NCI-H446 treated with DMSO at 0.1 percent for 48 hours (cell line): Measurements from ENCODE around the gene RNF157.
"Not testable (repeated sequence)": the region's sequence is repeated elsewhere in the genome, so short reads cannot be mapped to it uniquely, and the experiment has no call there.

Source experiments
- DNase-seq: peaks from one replicate; lab custom pipeline; 2025; lab: John Stamatoyannopoulos, UW

Gene RNF157

DNA sequence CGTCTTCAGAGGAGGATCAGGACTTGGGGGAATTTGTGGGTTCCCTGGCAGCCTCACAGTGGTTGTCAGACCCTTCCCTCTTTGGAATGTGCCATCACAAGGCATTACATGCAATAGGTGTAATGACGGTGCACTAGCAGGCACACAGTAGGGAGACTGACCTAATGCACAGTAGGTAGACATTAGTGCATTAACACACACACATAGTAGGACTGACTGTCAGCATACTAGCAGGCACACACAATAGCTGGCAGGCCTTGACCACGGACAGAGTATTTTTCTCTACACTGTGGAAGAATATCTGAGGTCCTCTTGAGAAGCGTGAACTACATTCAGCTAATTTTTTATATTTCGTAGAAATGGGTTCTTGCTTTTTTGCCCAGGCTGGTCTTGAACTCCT lies 14.0 kb upstream of the RNF157 start:
- no peak for DNase-seq

DNA sequence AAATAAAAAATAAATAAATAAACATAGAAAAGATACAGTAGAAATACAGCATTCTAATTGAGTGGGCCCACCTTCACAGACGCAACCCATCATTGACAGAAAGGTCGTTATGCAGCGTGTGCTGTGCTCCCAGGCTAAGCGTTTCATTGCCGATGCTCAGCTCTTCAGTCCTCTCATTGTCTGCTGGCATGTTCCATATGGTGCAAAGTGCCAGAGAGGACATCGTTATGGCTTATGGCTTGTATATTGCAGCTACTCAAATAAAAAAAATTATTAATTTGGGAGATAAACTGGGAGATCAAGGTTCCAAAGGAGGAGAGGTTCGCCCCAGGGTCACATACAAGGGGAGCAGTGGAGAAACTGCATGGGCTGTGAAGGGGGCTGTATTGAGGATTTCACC lies 13.5 kb upstream of the RNF157 start:
- no peak for DNase-seq

DNA sequence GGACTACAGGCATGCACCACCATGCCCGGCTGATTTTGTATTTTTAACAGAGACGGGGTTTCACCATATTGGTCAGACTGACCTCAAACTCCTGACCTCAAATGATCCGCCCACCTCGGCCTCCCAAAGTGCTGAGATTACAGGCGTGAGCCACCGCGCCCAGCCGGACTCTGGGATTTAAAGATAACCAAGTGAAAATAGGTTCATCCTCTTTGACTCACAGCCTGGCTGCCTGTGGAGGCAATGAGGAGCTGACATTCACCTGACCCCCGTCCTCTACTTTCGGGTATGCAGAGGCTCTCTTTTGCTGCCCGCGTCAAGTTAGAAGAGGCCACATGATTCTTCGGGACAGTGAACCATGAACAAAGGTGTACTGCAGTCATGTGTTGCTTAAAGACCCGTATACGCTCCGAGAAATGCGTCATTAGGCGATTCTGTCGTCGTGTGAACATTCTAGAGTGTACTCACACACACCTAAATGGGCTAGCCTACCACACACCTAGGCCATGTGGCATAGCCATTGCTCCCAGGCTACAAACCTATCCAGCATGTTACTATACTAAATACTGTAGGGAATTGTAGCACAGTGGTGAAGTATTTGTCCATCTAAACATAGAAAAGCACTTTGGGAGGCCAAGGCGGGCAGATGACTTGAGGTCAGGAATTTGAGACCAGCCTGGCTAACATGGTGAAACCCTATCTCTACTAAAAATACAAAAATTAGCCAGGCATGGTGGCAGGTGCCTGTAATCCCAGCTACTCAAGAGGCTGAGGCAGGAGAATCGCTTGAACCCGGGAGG lies 12.9 kb upstream of the RNF157 start:
- DNase-seq = not testable (repeated sequence)

DNA sequence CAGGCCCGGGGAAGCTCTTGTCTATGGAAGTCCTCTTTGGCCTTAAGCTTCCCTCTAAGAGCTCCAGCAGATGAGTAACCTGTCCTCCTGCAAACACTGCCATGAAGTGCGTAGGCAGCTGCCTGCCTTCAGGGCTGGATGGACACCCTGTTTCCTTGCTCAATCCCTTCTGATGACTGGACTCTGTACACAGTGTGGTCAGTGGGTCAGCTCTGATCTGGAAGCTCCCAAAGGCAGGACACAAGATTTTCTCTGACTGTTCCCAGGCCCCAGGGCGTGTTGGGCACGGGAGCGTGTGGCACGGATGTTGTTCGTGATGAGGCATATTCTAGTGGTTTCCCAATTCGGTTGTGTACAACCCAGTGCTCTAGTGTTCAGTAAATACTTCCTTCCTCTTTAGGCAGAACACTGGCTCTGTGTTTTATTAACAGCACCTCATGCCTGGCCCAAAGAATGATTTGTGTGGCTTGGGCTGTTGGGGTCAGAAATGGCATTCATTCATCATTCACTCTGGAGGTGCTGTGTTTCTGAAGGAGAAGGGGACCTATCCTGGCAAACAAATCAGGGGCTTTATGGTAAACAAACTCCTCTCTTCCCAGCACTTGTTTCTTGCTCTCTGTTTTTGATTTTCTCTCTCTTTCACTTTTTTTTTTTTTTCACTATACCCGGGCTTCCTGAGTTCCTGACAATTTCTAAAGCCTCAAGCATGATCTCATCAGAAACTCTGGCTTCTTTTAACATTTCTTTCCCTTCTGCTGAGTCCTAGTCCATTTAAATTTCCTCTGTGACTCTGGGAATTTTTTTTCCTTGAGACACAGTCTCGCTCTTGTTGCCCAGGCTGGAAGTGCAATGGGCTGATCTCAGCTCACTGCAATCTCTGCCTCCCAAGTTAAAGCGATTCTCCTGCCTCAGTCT lies 12.0 kb upstream of the RNF157 start:
- DNase-seq = no peak

DNA sequence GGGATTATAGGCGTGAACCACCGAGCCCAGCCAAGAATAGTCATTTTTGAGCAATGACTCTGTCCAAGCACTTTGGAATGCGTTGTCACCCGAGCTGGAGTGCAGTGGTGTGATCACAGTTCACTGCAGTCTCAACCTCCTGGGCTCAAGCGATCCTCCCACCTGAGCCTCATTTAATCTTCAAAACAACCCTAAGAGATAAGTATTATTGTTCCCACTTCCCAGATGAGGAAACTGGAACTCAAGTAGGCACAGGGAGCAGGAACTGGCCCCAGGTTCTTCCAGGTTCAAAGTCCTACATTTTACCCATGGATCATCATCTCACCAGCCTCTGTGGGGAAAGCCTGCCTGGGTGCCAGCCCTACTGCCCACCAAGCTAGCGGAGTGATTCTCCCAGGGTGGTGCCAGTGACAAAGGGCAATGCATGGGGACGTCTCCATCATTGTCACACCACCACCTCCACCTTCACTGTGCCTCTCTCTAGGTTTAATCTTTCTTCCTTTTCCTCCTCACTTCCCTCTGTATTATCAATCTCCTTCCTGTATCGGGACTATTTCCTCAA lies 11.3 kb upstream of the RNF157 start:
- DNase-seq = no peak

DNA sequence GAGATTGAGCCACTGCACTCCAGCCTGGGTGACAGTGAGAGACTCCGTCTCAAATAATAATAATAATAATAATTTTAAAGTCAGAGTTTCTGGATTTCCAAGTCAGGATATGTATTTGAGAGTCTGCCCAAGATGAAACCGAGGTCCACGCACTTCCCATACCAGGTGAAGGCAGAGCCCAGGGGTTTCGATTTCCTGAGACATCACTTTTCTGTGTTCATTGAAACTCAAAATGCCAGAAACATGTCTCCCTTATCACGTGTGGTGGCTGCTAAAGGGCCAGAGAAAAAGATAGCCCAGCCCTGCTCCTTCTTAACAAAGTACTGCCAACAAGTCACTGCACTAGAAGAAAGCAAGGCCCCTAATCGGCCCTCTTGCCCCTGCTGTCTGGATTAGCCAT lies 9.8 kb upstream of the RNF157 start:
- no peak for DNase-seq

DNA sequence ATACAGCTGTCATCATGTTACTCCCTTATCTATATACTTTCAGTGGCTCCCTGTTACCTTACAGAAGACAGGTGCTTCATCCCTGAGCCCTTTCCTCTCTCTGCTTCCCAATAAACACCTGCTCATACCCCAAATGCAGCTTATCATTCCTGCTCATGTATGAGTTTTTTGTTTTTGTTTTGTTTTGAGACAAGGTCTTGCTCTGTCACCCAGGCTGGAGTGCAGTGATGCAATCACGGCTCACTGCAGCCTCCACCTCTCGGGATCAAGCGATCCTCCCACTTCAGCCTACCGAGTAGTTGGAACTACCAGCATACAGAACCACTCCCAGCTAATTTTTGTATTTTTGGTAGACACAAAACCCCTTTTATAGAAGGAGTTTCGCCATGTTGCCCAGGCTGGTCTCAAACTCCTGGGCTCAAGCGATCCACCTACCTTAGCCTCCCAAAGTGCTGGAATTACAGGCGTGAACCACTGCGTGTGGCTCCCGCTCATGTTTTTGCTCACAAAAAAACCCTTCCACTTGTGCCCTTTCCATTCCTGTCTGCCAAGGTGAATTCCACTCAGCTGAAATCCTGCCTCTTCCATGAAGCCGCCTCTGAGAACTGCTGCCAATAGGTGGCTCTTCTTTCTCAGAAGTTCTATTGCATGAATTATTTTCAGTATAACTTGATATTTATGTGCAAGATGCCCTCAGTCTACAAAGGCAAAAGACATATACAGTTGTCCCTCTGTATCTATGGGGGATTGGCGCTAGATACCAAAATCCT lies 7.9 kb upstream of the RNF157 start:
- DNase-seq = no peak

DNA sequence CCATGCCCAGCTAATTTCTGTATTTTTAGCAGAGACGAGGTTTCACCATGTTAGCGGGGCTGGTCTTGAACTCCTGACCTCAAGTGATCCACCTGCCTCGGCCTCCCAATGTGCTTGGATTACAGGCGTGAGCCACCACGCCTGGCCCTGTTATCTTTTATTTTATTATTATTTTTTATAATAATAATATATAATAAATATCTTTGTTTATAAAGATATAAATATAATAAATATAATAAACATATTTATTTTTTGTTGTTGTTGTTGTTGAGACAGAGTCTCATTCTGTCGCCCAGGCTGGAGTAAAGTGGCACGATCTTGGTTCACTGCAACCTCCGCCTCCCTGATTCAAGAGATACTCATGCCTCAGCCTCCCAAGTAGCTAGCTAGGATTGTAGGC lies 7.0 kb upstream of the RNF157 start:
- DNase-seq = no peak

DNA sequence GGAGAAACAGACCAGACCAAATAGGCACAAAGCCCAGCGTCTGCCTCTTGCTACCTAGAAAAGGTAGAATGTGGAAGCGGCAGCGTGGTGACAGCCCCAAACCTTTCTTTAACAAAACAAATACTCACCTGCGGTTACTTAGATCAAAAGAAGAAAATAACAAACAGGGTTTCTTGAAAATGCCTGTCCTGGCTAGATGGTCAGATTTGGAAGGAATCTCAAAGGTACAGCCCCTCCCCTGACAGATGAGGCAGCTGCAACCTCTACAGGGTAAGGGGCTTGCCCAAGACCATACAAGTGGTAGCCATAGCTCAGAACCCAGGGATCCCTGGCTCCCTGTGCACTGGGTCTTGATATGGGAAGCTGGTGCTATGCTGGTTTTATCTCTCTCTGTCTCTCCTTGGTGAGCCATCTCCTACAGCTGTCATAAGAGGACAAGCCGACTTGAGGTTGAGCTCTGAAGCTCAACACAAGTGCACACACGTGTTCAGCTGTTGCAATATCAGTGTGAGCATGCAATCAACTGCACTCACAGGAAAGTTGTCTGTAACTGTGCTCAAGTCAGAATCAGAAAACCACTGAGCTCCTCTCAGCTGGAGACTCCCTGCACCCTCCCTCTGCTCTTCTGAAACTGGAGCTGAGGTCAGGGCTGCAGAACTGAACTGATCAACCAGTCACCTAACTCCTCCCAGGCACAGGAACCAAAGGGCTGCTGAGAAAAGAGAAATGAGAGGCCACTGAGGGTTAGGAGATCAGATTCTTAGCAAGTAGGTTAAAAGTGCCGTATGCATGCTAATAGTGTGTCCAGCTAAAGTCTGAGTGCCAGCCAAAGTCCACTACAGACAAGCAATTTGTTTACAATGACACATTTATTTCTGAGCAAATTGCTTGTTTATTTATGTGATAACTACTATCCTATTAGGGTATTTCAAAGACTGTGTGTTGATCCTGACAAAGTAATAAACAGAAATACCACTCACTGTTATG lies 6.1 kb upstream of the RNF157 start:
- DNase-seq = no peak

DNA sequence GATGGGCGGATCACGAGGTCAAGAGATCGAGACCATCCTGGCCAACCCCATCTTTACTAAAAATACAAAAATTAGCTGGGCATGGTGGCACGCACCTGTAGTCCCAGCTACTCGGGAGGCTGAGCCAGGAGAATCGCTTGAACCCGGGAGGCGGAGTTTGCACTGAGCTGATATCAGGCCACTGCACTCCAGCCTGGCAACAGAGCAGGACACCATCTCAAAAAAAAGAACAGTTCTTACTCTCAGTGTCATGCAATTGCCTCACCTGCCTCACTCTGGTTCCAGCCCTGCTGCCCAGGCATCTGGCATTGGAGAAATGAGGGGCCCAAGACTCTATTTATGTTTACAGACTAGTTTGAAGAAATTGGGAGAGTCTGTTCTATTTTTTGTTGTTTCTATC lies 4.4 kb upstream of the RNF157 start:
- not testable (repeated sequence) for DNase-seq

DNA sequence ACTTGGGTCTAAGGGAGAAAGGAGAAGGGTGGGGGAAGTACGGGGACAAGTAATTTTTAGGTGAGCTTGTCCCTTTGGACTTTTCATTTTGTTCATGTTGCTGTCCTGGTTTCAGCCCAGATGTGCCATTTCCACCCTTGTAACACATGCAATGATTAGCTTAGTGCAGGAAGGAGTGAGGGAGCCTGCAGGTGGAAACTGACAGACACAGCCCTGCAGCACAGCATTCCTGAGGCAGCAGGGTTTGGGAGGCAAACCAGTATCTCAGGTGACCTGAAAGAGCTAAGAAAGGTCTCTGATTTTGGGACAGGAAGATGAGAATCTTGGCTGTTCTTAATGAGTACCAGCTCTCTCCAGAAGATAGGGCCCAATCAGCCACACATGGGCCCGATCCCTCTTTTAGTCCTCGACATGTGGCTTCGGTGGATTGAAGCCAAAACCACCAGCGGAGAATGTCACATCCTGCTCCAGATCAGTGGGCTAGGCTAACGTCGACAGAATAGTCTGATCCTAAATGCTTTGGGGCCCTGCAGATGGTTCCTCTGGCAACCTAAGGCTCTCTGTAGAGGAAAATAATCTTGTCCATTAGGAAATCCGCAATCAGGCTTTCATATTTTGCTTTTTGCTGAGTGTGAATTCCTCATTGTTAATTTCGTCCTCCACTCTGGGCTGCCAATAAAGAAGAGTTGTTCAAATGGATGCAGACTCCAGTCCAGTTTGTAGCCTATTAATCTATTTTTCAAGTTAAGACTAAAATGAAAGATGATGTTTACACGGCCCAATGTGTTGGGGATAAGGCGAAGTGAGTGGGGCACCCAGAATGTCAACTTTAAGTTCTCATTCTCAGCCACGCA lies 3.8 kb upstream of the RNF157 start:
- DNase-seq = no peak

DNA sequence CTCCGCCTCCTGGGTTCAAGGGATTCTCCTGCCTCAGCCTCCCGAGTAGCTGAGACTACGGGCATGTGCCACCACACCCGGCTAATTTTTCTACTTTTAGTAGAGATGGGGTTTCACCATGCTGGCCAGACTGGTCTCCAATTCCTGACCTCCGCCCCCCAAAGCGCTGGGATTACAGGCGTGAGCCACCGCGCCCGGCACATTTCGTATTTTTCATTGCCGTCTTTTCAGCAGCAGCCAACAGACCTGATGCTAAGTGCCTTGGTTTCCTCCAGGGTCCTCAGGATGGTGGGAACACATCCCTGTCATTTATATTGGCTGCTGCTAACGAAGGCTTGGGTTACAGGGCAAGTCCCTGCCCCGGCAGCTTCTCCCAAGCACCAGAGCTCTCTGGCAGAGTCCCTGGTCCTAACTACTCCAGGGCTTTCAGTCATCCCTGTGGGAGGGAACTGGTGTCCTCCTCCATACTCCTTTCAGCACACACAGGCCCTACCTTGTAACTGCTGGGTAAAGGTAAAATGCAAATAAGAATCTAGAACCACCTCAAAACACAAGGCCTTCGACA lies 1.5 kb upstream of the RNF157 start:
- no peak for DNase-seq

DNA sequence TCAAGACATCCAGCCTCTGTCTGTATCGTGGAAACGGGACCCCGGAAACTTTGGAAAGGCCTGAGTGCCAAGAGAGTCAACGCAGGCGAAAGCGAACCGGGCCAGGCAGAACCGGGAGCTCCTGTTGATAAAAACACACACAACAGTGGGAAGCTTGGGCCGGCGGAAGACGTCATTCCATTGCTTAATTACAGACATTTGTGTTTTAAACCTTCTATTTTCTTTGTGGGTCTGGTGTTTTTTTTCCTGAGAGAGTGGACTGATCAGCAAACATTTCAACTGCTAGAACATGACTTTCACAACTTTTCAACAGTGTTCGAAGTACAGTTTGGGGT lies 878 bp upstream of the RNF157 start:
- no peak for DNase-seq

DNA sequence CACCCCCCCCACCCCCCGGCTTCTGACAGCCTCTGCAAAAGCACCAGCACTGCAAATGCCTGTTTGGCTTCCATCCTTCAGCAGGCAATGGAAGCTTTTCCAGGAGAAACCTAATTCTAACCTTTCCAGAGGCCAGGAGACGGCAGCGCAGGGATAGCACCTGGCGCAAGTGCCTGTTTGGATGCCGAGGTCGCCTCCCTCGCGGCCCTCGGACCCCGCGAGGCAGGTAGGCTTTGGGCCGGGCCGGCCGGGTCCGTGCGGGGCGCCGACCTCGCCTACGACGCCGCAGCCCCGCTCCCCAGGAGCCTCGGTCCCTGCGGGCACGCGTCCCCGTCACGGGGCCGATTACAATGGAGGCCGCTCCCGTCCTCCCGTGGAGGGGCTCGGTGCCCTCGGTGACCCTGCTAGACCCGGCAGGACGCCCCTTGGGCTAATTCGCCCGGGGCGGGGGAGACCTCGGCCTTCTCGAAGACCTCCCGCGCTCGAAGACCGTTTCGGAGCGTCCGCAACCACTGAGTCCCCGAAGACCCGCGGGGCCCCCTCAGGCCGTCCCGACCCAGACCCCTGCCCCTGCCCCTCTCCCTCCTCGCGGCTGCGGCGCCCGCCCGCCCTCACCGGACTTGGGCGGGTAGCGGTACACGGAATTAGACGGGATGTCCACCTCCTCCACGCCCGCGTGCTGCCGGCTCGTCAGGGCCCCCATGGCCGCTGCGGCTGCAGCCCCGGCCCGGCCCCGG lies 587 bp downstream of the RNF157 start:
- no peak for DNase-seq

DNA sequence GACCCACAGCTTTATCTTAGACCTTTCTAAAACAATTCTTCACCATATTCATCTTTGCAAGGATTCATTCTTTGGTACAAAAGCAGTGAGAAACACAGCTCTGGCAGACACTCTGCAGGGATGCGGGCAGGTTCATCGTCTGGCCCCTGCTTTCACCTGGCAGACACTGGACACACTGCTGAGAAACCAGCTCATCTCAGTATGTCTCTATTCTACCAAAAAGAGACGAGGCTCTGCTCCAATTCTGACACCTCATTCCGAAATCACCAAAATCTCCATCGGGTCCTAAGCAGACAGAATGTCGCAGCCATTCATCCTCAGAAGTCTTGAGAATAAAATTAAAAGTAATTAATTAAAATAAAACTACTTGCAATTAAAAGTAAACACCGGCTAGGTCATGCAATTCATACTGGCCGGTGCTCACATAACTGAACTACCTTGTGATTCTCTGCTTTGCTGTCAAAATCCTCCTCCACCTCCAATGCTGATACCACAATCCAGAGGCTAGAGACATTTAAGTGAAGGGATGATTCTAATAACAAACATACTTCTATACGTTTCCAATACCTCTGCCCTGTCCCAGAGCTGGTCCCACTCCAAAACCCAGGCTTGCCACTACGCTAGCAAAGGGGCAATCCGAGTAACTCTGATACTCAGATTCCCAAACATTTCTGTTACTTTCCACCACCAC lies 1.3 kb downstream of the RNF157 start:
- no peak for DNase-seq

DNA sequence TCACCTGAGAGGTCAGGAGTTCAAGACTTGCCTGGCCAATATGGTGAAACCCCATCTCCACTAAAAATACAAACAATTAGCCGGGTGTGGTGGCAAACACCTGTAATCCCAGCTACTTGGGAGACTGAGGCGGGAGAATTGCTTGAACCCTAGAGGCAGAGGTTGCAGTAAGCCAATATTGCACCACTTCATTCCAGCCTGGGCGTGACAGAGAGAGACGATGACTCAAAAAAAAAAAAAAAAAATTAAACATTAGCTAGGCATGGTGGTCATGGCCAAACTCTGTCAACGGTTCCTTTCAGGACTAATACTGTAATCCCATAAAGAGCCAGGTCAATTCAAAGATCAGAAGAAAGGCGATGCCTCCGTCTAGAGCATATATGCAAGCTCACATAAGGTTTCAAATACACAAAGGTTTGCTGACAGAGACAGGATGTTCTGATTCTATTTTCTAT lies 2.4 kb downstream of the RNF157 start:
- no peak for DNase-seq

DNA sequence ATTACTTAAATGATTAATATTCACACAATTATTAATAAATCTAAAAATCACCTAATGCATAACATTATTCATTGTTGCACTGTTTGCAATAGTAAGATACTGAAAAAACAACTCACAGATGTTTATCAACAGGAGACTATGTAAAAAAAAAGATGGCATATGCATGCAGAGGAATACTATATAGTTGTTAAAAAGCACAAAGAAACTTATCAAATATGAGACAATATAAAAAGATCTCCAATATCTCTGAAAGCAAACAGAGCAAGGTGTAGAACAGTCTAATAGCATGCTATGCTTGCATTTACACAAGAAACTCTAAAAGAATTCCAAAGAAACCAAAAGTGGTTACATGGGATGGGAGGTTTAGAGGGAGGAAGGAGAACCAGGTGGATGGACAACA lies 3.7 kb downstream of the RNF157 start:
- no peak for DNase-seq

DNA sequence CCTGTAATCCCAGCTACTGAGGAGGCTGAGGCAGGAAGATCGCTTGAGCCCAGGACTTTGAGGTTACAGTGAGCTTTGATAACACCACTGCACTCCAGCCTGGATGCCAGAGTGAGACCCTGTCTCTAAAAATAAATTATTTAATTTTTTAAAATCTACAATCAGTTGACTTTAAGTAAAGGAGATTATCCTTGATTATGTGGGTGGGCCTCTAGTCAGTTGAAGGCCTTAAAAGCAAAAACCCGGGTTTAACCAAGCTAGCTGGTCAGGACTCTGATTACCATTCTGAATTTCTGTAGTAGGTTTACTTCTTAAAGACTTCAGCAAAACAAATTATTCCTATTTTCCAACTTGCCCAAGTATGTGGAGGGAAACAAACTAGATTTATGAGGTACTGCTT lies 4.4 kb downstream of the RNF157 start:
- DNase-seq = no peak

DNA sequence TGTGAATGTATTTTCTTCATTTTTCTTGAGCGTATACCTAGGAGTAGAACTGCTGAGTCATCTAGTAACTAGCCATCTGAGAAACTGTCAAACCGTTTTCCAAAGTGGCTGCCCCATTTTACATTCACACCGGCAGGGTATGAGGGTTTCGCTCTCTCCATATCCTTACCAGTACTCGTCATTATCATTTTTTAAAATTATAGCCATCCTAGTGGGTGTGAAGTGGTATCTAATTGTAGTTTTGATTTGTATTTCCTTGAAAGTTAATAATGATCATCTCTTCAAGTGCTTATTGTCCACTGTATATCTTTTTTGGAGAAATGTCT lies 6.0 kb downstream of the RNF157 start:
- no peak for DNase-seq
